GM12878 (cell line): Measurements from ENCODE around the gene IFIT3. TPM values are rescaled to one million over a fixed set of nuclear protein-coding genes. Genes with fewer than 3 reads are reported as not detected.
"Not testable (repeated sequence)": the region's sequence is repeated elsewhere in the genome, so short reads cannot be mapped to it uniquely, and the experiment has no call there.

Source experiments
- ATAC-seq: fragments of 200-7000 bp; cut with Tn5 transposase; 3 replicates; pipeline ENCODE4 v1.9.1; 2020; ENCODE audit warnings: mild to moderate bottlenecking, moderate library complexity
- BruUV-seq: library from RNA; stranded (reverse); fragments of 400-500 nt; replicated peaks from 2 replicates; lab custom pipeline; 2021; lab: Mats Ljungman, UMichigan
- CTCF ChIA-PET: fragments of 300-600 bp; sonication (Branson Sonifier 250); formaldehyde crosslinking; extraction: SDS; loops from one replicate; lab custom pipeline; 2021; ENCODE audit warnings: inconsistent platforms; lab: Yijun Ruan, JAX
- POLR2A ChIA-PET: fragments of 350-600 bp; formaldehyde crosslinking; extraction: SDS; loops from one replicate; lab custom pipeline; 2021; ENCODE audit warnings: inconsistent platforms; lab: Charles Lee
- RAD21 ChIA-PET: fragments of 300-600 bp; sonication (Branson Sonifier 250); formaldehyde crosslinking; loops from one replicate; lab custom pipeline; 2023; ENCODE audit warnings: antibody characterized with exemption; ENCODE audit not compliant: unreplicated experiment; lab: Charles Lee
- SMC1A ChIA-PET: fragments of 300-600 bp; sonication (Branson Sonifier 250); formaldehyde crosslinking; loops from one replicate; lab custom pipeline; 2023; ENCODE audit not compliant: unreplicated experiment, uncharacterized antibody; lab: Charles Lee
- DNase-seq: peaks from one replicate; pipeline ENCODE4 v3.0.0-alpha.2; 2011; ENCODE audit warnings: low read depth, low spot score
- FAIRE-seq: peaks from 3 replicates; lab custom pipeline; 2011; peaks lifted over from hg19 to GRCh38; lab: Jason Lieb, UNC
- H2AFZ ChIP-seq: 2 replicates; pipeline ENCODE4 v1.6.0; 2011; ENCODE audit warnings: low read depth, low read length, control low read depth; ENCODE audit not compliant: control insufficient read depth
- H3K27ac ChIP-seq: 2 replicates; pipeline ENCODE4 v1.5.1; 2011; ENCODE audit warnings: control low read depth; ENCODE audit not compliant: control insufficient read depth, insufficient read depth
- H3K27me3 ChIP-seq, 2 experiments: replicated peaks in 1 of 2; 2 replicates each; pipeline versions ENCODE4 v1.6.0 to v1.6.1; 2011; ENCODE audit warnings: low read length in 1 of 2; ENCODE audit not compliant: control insufficient read depth in 2 of 2, insufficient read depth in 2 of 2
- H3K36me3 ChIP-seq, 2 experiments: 2 replicates each; pipeline ENCODE4 v1.5.1; 2011; ENCODE audit warnings: low read length in 1 of 2; ENCODE audit not compliant: control insufficient read depth in 2 of 2, insufficient read depth in 2 of 2
- H3K4me1 ChIP-seq: 2 replicates; pipeline ENCODE4 v1.6.1; 2011; ENCODE audit warnings: mild to moderate bottlenecking, low read length, moderate library complexity, mixed read lengths; ENCODE audit not compliant: control insufficient read depth, insufficient read depth
- H3K4me2 ChIP-seq: 2 replicates; pipeline ENCODE4 v1.6.0; 2011; ENCODE audit warnings: control low read depth; ENCODE audit not compliant: control insufficient read depth, insufficient read depth
- H3K4me3 ChIP-seq: fragments of 200-600 bp; sonication (generic); 2 replicates; pipeline ENCODE4 v1.5.1; 2016
- H3K79me2 ChIP-seq: 2 replicates; pipeline ENCODE4 v1.6.0; 2011; ENCODE audit warnings: low read length; ENCODE audit not compliant: control insufficient read depth, insufficient read depth
- H3K9ac ChIP-seq: 2 replicates; pipeline ENCODE4 v1.8.0; 2011; ENCODE audit warnings: low read length, control low read depth, mixed read lengths; ENCODE audit not compliant: control insufficient read depth, insufficient read depth
- H3K9me3 ChIP-seq: replicated peaks from 3 replicates; pipeline ENCODE4 v1.5.1; 2011; ENCODE audit warnings: mild to moderate bottlenecking, low read length; ENCODE audit not compliant: control insufficient read depth, insufficient read depth
- H4K20me1 ChIP-seq: 2 replicates; pipeline ENCODE4 v1.6.0; 2011; ENCODE audit not compliant: control insufficient read depth, insufficient read depth
- CHD1 ChIP-seq: IDR thresholded peaks from 2 replicates; pipeline ENCODE4 v1.6.1; 2012; ENCODE audit warnings: low read depth, low read length, improper control_type of control experiment
- WGBS: methylation state at CpG from one replicate; pipeline ENCODE4 v1.1.6; 2016; ENCODE audit warnings: low lambda C conversion rate; ENCODE audit not compliant: insufficient replicate concordance, insufficient coverage; ENCODE audit errors: missing lambda C conversion rate; 5-methylcytosine and 5-hydroxymethylcytosine counted together
- in situ Hi-C: fragments of 300-500 bp; cut with MboI; formaldehyde crosslinking; loops from 9 replicates; pipeline ENCODE4 v1.14.3; 2018; ENCODE audit warnings: mixed read lengths
- intact Hi-C: fragments of 100-400 bp; cut with micrococcal nuclease; formaldehyde crosslinking; loops from one replicate; pipeline ENCODE4 v1.14.2; 2022; ENCODE audit not compliant: unreplicated experiment
- polyA plus RNA-seq, 11 experiments: library from polyadenylated mRNA; depleted of rRNA in 4 of 11; unstranded in 6 of 11; stranded (reverse) in 5 of 11; fragments of >200 nt; fragmentation: Nextera tagmentation in 4 of 11; fragmentation: Illumina TruSeq in 1 of 11; extraction: Ambion mirVana in 4 of 11; extraction: Trizol in 1 of 11; gene quantifications; 1 replicate in 1 of 11; 2 replicates in 10 of 11; pipeline versions ENCODE4 v1.2.1 to v1.2.3, GENCODE V29; 2011 to 2016; ENCODE audit warnings: inconsistent platforms in 2 of 11, missing spikeins in 2 of 11, low read depth in 1 of 11
- total RNA-seq, 4 experiments: library from RNA; depleted of rRNA in 3 of 4; stranded (reverse); fragments of >200 nt in 3 of 4; fragmentation: Illumina TruSeq in 1 of 4; extraction: Trizol in 1 of 4; gene quantifications; 2 replicates each; pipeline versions ENCODE4 v1.2.1 to v1.2.3, GENCODE V29; 2013 to 2021

IFIT3 gene
- total and polyA plus RNA-seq, 10 of the 15 experiments (the other 5 are each of a cell fraction or from before 2014, with no cell fraction given), result 27.0 to 70.2 (median 51.1) TPM

GRCh38 chr10:89283936-89284475 lies 43.8 kb upstream of the IFIT3 start:
- H3K79me2 ChIP-seq, result no peaks in the 10 kb centered on the region
- ChIA-PET RAD21 (interaction anchor here (1.2 kb wide), 1 partner anchor 86 kb away, joined by 5 read pairs; no protein-coding TSS in a partner anchor), SMC1A (interaction anchor here (1.4 kb wide), 2 partner anchors 9 to 85 kb away, joined by 3 to 4 read pairs; no protein-coding TSS in a partner anchor), CTCF (interaction anchor here (1.2 to 2.4 kb wide), 2 partner anchors 10 to 85 kb away, joined by 3 to 10 read pairs; no protein-coding TSS in a partner anchor), POLR2A (no interaction called here)
- ATAC-seq (no peak), FAIRE-seq (no peak), DNase-seq (no peak)
- H2AFZ ChIP-seq, result no peak overlapping the region
- no peak for TF ChIP-seq CHD1
- no TSS peak for BruUV-seq
- H3K36me3 ChIP-seq, result no peaks in the 10 kb centered on the region
- in situ Hi-C loops, result no loop called here
- 62% methylated on average over 4 of the region's 4 CpGs for WGBS
- H3K27me3 ChIP-seq, result no peaks in the 10 kb centered on the region
- no peak overlapping the region for H3K4me2 ChIP-seq
- intact Hi-C loops, result no loop called here
- no peaks in the 10 kb centered on the region for H3K4me1 ChIP-seq
- H3K27ac ChIP-seq, result no peak overlapping the region
- H3K9me3 ChIP-seq, result no peaks in the 10 kb centered on the region; the same call in 2 of the 3 replicates
- H3K4me3 ChIP-seq, result no peak overlapping the region
- no peaks in the 10 kb centered on the region for H4K20me1 ChIP-seq
- H3K9ac ChIP-seq, result no peak overlapping the region

- H3K9ac ChIP-seq, H3K4me2 ChIP-seq, H2AFZ ChIP-seq, RAD21 ChIA-PET, in situ Hi-C loops, POLR2A ChIA-PET, H3K27ac ChIP-seq, H3K9me3 ChIP-seq, DNase-seq, FAIRE-seq, H4K20me1 ChIP-seq, BruUV-seq, intact Hi-C loops, H3K4me3 ChIP-seq, H3K36me3 ChIP-seq, H3K4me1 ChIP-seq, H3K27me3 ChIP-seq, H3K79me2 ChIP-seq, ATAC-seq: not testable (repeated sequence)
- 76% methylated on average over 6 of the region's 6 CpGs for WGBS
- SMC1A ChIA-PET, result interaction anchor here (1.4 kb wide), 1 partner anchor 9 kb away, joined by 3 read pairs; no protein-coding TSS in a partner anchor
- CTCF ChIA-PET, result interaction anchor here (1.2 kb wide), 1 partner anchor 11 kb away, joined by 3 read pairs; no protein-coding TSS in a partner anchor
Observed at GRCh38 chr10:89284711-89285110, 43.1 kb upstream of the IFIT3 start.

- 42% methylated on average over 4 of the region's 4 CpGs for WGBS
- CTCF ChIA-PET, result interaction anchor here (1.2 kb wide), 1 partner anchor 12 kb away, joined by 3 read pairs; no protein-coding TSS in a partner anchor
- FAIRE-seq, result not testable (repeated sequence)
Observed at GRCh38 chr10:89285303-89285702, 42.5 kb upstream of the IFIT3 start.

More at GRCh38 chr10:89285303-89285702, 42.5 kb upstream of the IFIT3 start:
- in situ Hi-C loops, DNase-seq, H3K79me2 ChIP-seq, H3K4me2 ChIP-seq, H3K4me1 ChIP-seq, H3K9me3 ChIP-seq, H3K4me3 ChIP-seq, H2AFZ ChIP-seq, RAD21 ChIA-PET, H3K36me3 ChIP-seq, SMC1A ChIA-PET, ATAC-seq, H4K20me1 ChIP-seq, intact Hi-C loops, H3K9ac ChIP-seq, POLR2A ChIA-PET, H3K27ac ChIP-seq, H3K27me3 ChIP-seq, BruUV-seq: not testable (repeated sequence)
